AG04449 (cell line): Measurements from ENCODE around the gene HOXA4.
A peak's percentile ranks its signal among the peaks of the same experiment; 100 is the strongest.

ENCODE experiments used
- CTCF ChIA-PET: fragments of 350-600 bp; formaldehyde crosslinking; extraction: SDS; loops from one replicate; lab custom pipeline; 2021; ENCODE audit warnings: antibody characterized with exemption; lab: Yijun Ruan, JAX
- POLR2A ChIA-PET: fragments of 400-600, 350-600 bp; formaldehyde crosslinking; extraction: SDS; loops from one replicate; lab custom pipeline; 2020; ENCODE audit warnings: antibody characterized with exemption, inconsistent platforms; lab: Yijun Ruan, JAX
- DNase-seq: peaks from one replicate; pipeline ENCODE4 v3.0.0-alpha.2; 2010; ENCODE audit warnings: low read depth, low spot score
- H3K4me3 ChIP-seq: 2 replicates; pipeline ENCODE4 v1.5.1; 2011; ENCODE audit warnings: low read depth, mild to moderate bottlenecking, control low read depth, low read length
- CTCF ChIP-seq: IDR thresholded peaks from one replicate; pipeline ENCODE4 v1.5.1; 2011; ENCODE audit warnings: mild to moderate bottlenecking, moderate library complexity, low read length, control low read depth, inconsistent platforms; ENCODE audit not compliant: insufficient read depth; ENCODE audit errors: missing control alignments

HOXA4 gene

DNA sequence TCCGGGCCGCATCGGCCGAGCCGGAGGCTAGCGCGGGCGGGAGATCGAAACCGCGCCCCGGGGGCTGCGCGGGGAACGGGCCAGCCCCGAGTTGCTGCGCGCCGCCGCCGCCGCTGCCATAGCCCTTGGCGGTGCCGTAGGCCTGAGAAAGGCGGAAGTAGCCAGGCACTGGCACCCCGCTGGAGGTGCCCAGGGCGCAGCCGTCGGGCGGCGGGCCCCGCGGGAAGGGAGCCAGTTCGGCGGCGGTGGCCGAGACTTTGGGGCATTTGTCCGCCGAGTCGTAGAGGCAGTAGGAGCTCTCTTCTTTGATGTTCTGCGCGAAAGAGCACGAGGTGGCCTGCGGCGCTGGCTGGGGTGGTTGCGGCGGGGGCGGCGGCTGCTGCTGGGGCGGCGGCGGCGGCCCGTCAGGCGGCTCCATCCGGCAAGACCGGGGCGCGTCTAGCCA, 43.0 kb upstream of the HOXA4 start:
- ChIA-PET CTCF (interaction anchor here (1.3 to 9.5 kb wide), 4 partner anchors 9 to 21 kb away, joined by 3 to 117 read pairs (median 3); partner anchors contain the start of genes HOXA3, HOXA7 and HOXA9), POLR2A (interaction anchor here (2.8 to 5.5 kb wide), 2 partner anchors 11 to 12 kb away, joined by 9 to 33 read pairs; partner anchors contain the start of gene HOXA11)
- H3K4me3 ChIP-seq = peak overlapping the region; percentile 75
- no peak for DNase-seq
- no peak for TF ChIP-seq CTCF

DNA sequence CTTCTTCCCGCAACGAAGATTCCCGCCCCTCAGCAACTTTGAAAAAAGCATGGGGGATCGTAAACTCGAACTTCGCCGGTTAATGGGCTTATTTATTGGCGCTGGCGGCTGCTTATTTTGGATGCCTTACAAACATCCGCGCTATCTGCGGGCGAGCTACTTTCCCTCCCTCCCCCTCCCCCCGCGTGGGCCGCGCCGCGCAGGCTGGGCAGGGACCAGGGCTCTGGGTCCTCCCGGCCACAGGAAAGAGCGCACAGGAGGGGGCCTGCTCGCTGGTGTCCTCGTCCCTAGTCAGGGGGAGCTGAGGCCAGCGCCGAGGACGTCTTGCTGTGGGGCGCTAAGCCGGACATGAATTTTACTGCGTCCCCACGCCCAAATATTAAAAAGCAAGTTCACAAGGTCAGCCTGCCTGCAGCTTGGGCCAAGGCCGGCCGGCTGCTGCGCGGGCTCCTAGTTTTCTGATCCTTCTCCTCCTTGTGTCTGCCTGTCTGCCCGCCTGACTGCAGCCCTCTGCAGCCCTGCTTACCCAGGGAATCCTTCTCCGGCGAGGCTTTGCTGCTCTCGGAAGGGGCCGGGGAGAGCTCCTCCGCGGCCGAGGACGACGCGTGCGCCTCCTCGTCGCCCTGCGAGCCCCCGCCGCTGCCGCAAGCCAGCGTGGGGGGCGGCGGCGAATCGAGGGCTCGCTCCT, 42.4 kb upstream of the HOXA4 start:
- TF ChIP-seq CTCF = no peak
- CTCF ChIA-PET = interaction anchor here (1.3 to 9.5 kb wide), 5 partner anchors 9 to 22 kb away, joined by 3 to 117 read pairs (median 3); partner anchors contain the start of genes HOXA3, HOXA7 and HOXA9
- POLR2A ChIA-PET = interaction anchor here (0.8 to 5.5 kb wide), 3 partner anchors 9 to 11 kb away, joined by 3 to 33 read pairs (median 9); partner anchors contain the start of gene HOXA11
- DNase-seq = no peak
- peak overlapping the region; percentile 75 for H3K4me3 ChIP-seq

DNA sequence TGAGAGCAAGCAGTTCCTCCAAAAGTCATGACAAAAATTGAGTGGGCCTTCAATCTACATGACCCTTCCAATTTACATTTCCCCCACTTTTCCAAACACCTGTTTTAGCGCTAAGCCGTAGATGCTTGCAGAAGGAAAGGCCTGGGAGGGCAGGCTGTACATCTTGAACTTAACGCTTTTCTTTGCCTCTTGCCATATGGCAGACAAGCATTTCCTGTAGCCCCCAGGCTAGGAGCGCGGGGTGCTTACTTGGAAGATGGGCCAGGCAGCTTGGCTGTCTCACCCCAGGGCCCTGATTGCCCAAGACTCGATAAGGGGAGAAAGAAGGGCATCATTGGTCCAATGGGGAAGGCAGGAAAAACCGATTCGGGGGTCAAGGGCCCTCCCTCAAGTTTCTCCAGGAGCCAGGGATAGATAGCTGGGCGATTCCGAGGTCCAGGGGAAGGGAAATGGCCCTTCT, 41.8 kb upstream of the HOXA4 start:
- no peak for DNase-seq
- H3K4me3 ChIP-seq = peak overlapping the region; percentile 75
- ChIA-PET POLR2A (interaction anchor here (0.8 to 5.5 kb wide), 4 partner anchors 8 to 1316 kb away, joined by 3 to 33 read pairs (median 8); partner anchors contain the start of gene HOXA11), CTCF (interaction anchor here (1.0 to 9.5 kb wide), 8 partner anchors 6 to 1321 kb away, joined by 3 to 117 read pairs (median 3); partner anchors contain the start of genes HOXA3, HOXA7 and HOXA9)
- TF ChIP-seq CTCF = no peak

- no peak for DNase-seq
- ChIA-PET POLR2A (interaction anchor here (1.3 to 5.5 kb wide), 4 partner anchors 7 to 1315 kb away, joined by 6 to 53 read pairs (median 21); partner anchors contain the start of gene HOXA11), CTCF (interaction anchor here (1.0 to 9.5 kb wide), 6 partner anchors 7 to 1320 kb away, joined by 3 to 117 read pairs (median 4); partner anchors contain the start of genes HOXA7 and HOXA9)
- H3K4me3 ChIP-seq = peak overlapping the region; percentile 75
- no peak for TF ChIP-seq CTCF
Observed at GRCh38 chr7:27171637-27172314, 41.2 kb upstream of the HOXA4 start.

- H3K4me3 ChIP-seq = peak overlapping the region; percentile 75
- POLR2A ChIA-PET = interaction anchor here (1.3 to 5.5 kb wide), 4 partner anchors 7 to 1315 kb away, joined by 6 to 53 read pairs (median 21); partner anchors contain the start of gene HOXA11
- DNase-seq = no peak
- no peak for TF ChIP-seq CTCF
- CTCF ChIA-PET = interaction anchor here (1.0 to 9.5 kb wide), 5 partner anchors 7 to 1320 kb away, joined by 3 to 117 read pairs (median 4); partner anchors contain the start of gene HOXA9
Observed at GRCh38 chr7:27171325-27171636, 40.7 kb upstream of the HOXA4 start.
